Measurements from ENCODE around the gene NEURL3. TPM values are rescaled to one million over a fixed set of nuclear protein-coding genes. Genes with fewer than 3 reads are reported as not detected.
"Not testable (repeated sequence)": the region's sequence is repeated elsewhere in the genome, so short reads cannot be mapped to it uniquely, and the experiment has no call there.

Gene NEURL3
- total and polyA plus RNA-seq, 2 experiments from 2014 or later: 1.8 to 8.1 TPM

GRCh38 chr2:96464651-96465050 is 40.5 kb downstream of the NEURL3 start:
- WGBS (ENCODE audit: low lambda C conversion rate, missing lambda C conversion rate): 67% methylated on average over 2 of the region's 2 CpGs
- no peaks in the 10 kb centered on the region for H3K36me3 ChIP-seq (replicated peaks; ENCODE audit: insufficient read depth, low read depth)

GRCh38 chr2:96464061-96464460 is 41.1 kb downstream of the NEURL3 start:
- TF ChIP-seq EZH2 (IDR thresholded peaks at IDR 0.05; ENCODE audit: borderline replicate concordance) (no peak), EZH2phosphoT487 (IDR thresholded peaks at IDR 0.05; ENCODE audit: low read depth, severe bottlenecking, unreplicated experiment) (no peak), CTCF (IDR thresholded peaks at IDR 0.05; ENCODE audit: poor library complexity) (no peak)
- H3K4me3 ChIP-seq: no peak overlapping the region
- H4K20me1 ChIP-seq (ENCODE audit: insufficient read depth, poor library complexity, severe bottlenecking): no peaks in the 10 kb centered on the region
- no peaks in the 10 kb centered on the region for H3K79me2 ChIP-seq
- no peak overlapping the region for H3K27ac ChIP-seq
- H3K4me1 ChIP-seq (ENCODE audit: insufficient read depth): no peaks in the 10 kb centered on the region
- no peak overlapping the region for H2AFZ ChIP-seq
- no peaks in the 10 kb centered on the region for H3K9me2 ChIP-seq (replicated peaks; ENCODE audit: insufficient read depth)
- H3K9me3 ChIP-seq (ENCODE audit: low read depth): peaks cover 6% of the 10 kb centered on the region
- 86% methylated on average over 3 of the region's 3 CpGs for WGBS (ENCODE audit: low lambda C conversion rate, missing lambda C conversion rate)
- H3K27me3 ChIP-seq: no peaks in the 10 kb centered on the region
- H3K36me3 ChIP-seq (replicated peaks; ENCODE audit: insufficient read depth, low read depth): no peaks in the 10 kb centered on the region
- DNase-seq (ENCODE audit: low spot score): no peak
- H3K4me2 ChIP-seq: no peak overlapping the region

More at GRCh38 chr2:96464651-96465050, 40.5 kb downstream of the NEURL3 start:
- Histone ChIP-seq H3K9me2 (replicated peaks; ENCODE audit: insufficient read depth) (no peaks in the 10 kb centered on the region), H2AFZ (no peak overlapping the region), H3K79me2 (no peaks in the 10 kb centered on the region), H3K9me3 (ENCODE audit: low read depth) (peaks cover 2% of the 10 kb centered on the region), H3K4me3 (no peak overlapping the region), H3K27ac (no peak overlapping the region), H4K20me1 (ENCODE audit: insufficient read depth, poor library complexity, severe bottlenecking) (no peaks in the 10 kb centered on the region), H3K4me1 (ENCODE audit: insufficient read depth) (no peaks in the 10 kb centered on the region), H3K4me2 (no peak overlapping the region), H3K27me3 (no peaks in the 10 kb centered on the region)
- TF ChIP-seq CTCF (IDR thresholded peaks at IDR 0.05; ENCODE audit: poor library complexity) (no peak), EZH2 (IDR thresholded peaks at IDR 0.05; ENCODE audit: borderline replicate concordance) (no peak), EZH2phosphoT487 (IDR thresholded peaks at IDR 0.05; ENCODE audit: low read depth, severe bottlenecking, unreplicated experiment) (no peak)
- no peak for DNase-seq (ENCODE audit: low spot score)

- TF ChIP-seq EZH2phosphoT487 (IDR thresholded peaks at IDR 0.05; ENCODE audit: low read depth, severe bottlenecking, unreplicated experiment) (no peak), EZH2 (IDR thresholded peaks at IDR 0.05; ENCODE audit: borderline replicate concordance) (no peak), CTCF (IDR thresholded peaks at IDR 0.05; ENCODE audit: poor library complexity) (no peak)
- DNase-seq (ENCODE audit: low spot score): no peak
- Histone ChIP-seq H3K79me2 (no peaks in the 10 kb centered on the region), H2AFZ (no peak overlapping the region), H3K9me2 (replicated peaks; ENCODE audit: insufficient read depth) (no peaks in the 10 kb centered on the region), H3K4me2 (no peak overlapping the region), H3K4me3 (no peak overlapping the region), H3K27ac (no peak overlapping the region), H3K9me3 (ENCODE audit: low read depth) (peaks cover 6% of the 10 kb centered on the region), H3K36me3 (replicated peaks; ENCODE audit: insufficient read depth, low read depth) (no peaks in the 10 kb centered on the region), H4K20me1 (ENCODE audit: insufficient read depth, poor library complexity, severe bottlenecking) (no peaks in the 10 kb centered on the region), H3K4me1 (ENCODE audit: insufficient read depth) (no peaks in the 10 kb centered on the region), H3K27me3 (no peaks in the 10 kb centered on the region)
- WGBS (ENCODE audit: low lambda C conversion rate, missing lambda C conversion rate): 88% methylated on average over 2 of the region's 2 CpGs
Observed at GRCh38 chr2:96463119-96463518, 42.0 kb downstream of the NEURL3 start.

GRCh38 chr2:96461616-96462015 is 43.5 kb downstream of the NEURL3 start:
- not testable (repeated sequence) for DNase-seq (ENCODE audit: low spot score); H3K36me3 ChIP-seq (replicated peaks; ENCODE audit: insufficient read depth, low read depth); H3K9me2 ChIP-seq (replicated peaks; ENCODE audit: insufficient read depth); H3K9me3 ChIP-seq (ENCODE audit: low read depth); H3K4me1 ChIP-seq (ENCODE audit: insufficient read depth); H4K20me1 ChIP-seq (ENCODE audit: insufficient read depth, poor library complexity, severe bottlenecking); H3K79me2 ChIP-seq; H3K4me2 ChIP-seq; H3K27me3 ChIP-seq; H3K27ac ChIP-seq; H2AFZ ChIP-seq; H3K4me3 ChIP-seq
- no CpG with 5 or more reads among the region's 30 CpGs for WGBS (ENCODE audit: low lambda C conversion rate, missing lambda C conversion rate)
